ENCODE results near the gene RERG.

RERG gene

DNA sequence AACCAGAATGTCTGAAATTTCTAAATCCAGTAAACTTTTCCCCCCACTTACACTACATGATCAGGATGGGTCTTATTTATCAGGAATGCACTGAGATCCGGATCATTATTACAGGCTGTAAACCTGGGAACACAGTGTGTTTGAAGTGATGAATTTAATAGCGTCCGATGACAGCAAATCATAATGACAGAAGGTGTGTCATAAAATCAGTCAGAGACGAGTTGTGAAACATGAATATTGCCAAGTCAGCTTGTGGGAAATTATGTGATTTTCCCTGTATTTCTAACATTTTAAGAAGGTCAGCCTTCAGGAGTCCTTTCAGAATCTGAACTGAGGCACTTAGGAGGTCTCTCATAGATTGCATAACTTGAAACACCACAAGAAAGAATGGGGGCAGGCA, 36.7 kb downstream of the RERG start:
- DNase-seq, result no peak

DNA sequence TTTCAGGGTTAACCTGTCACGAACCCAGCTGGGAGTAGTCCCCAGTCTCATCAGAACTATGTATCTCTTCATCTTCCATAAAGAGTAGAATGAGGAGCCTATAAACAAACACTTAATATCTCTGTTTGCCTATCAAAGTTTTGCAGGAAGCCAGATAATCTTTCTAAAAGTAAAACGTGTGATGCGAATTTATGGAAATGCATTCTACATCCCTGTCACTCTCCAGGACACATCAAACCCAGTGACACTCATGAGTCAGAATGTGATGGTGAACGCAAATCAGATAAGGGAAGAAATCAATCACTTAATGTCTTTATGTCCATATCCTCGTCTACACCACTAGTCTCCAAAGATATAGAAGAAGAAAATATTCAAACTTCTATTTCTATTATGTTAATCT, 37.4 kb downstream of the RERG start:
- no peak for DNase-seq

DNA sequence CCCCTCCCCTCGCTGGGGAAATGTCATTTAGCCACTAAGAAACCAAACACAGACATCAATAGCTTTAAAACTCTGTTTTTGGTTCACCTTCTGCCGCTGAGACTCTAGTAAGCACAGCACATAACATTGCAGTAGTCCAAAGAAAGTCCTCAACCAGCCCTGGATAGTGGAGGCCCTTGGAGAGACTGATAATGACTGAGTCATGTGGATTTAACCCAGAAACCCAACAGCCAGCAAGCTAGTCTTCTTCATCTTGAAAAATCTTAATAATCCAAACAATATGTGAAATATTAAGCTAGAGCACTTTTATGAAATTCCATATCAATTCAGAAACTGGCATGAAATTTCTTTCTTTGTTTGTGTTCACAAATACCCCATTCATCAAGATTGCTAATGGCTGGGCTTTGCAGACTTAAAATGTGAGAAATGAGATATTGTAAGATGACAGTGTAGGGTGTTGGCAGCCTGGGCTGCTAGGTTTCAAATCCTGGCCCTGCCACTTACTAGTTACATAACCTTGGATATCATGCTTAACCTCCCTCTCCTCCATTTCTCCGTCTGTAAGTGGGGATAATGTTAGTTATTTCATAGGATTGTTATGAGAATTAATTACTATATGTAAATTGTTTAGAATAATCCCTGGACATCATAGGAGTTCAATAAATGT, 40.1 kb downstream of the RERG start:
- DNase-seq, result no peak

DNA sequence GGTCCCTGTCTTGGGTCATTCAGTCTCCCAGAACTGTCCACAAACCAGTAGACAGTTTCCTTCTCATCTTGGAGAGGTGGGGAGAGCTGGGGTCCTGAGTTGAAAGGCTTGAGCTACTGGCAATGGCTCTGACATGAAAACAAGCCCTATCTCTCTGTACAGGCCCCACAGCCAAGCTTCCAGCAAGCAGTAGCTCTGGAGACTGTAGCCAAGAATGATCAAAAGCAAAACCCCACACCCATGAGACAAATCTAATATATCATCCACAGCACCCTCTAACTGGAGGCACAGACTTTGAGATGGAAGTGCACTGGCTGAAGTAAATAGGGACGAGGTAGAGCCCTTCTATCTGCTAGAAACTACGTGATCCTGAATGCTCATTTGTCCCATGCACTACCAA, 40.9 kb downstream of the RERG start:
- DNase-seq, result no peak

DNA sequence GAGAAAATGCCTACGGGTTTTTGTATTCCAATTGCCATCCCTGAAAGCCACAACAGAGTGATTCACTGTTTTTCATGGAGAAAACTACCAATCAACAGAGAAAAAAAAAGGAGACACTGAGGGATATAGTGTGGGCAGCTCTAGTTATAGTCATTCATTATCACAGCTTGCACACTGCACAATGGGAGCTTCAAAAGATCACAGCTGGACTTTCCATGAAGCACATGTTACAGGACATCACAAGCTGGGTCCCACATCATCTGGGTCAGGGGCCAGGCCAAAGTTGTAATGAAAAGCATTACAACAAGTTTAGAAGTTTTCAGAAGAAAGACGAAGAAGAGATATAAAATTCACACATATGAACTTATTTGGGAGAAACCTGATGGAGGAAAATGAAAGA, 41.5 kb downstream of the RERG start:
- no peak for DNase-seq

DNA sequence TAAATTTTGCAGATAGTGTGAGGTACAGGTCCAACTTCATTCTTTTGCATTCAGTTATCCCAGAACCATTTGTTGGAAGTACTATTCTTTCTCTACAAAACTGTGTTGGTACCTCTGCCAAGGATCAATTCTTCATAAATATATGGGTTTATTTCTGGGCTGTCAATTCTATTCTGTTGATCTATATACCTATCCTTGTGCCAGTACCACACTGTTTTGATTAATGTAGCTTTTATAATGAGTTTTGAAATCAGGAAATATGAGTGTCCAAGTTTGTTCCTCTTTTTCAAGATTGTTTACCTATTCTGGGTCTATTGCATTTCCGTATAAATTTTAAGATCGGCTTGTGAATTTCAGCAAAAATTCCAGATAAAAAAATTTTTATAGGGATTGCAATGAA, 48.1 kb downstream of the RERG start:
- DNase-seq, result no peak

DNA sequence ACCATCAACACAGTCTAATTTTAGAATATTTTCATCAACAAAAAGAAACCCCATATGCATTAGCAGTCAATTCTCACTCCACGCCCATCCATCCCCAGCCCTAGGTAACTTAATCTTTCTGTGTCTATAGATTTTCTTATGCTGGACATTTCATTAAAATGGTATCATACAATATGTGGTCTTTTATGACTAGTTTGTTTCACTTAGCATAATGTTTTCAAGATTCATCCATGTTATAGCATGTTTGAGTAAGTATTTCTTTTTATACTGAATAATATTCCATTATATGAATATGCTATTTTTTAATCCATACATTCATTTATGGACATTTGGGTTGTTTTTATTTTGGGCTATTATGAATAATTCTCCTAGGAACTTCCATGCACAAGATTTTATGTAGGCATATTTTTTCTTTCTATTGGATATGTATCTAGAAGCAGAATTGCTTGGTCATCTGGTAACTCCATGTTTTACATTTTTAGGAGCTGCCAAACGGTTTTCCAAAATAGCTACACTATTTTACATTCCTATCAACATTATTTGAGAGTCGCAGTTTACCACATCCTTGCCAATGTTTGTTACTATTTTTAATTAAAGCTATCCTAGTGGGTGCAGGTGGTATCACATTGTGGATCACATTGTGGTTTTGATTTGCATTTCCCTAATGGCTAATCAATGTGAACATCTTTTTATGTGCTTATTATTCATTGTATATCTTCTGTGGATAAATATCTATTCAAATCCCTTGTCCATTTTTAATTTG, 49.0 kb downstream of the RERG start:
- DNase-seq, result no peak

DNA sequence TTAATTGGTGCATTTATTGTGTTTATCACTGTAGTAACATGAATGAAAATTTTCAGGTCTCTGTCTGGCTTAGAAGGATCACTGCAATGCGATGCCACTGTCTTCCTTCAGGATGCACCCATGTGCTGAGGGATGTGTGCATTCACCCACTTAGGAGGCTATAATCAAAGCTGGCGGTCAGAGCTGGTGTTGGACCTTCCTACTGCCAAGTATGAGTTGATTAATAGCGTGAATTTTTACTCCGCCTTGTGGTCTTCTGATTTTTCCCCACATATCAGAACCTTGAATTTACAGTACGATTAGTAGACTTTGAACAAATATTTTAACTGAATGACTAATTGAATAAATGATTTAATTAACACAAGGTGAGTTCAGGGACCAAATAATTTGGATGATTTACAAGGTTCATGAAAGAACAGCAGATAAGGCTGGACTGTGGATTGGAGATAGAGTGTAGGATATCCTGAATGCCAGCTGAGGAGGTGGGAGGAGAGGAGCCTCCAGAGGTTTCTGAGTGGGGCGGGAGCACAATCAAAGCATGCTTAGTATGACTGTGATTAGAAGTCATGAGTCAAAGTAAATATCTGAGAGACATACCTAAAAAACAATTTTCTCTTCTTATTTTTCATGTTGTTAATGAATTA, 50.1 kb downstream of the RERG start:
- no peak for DNase-seq

DNA sequence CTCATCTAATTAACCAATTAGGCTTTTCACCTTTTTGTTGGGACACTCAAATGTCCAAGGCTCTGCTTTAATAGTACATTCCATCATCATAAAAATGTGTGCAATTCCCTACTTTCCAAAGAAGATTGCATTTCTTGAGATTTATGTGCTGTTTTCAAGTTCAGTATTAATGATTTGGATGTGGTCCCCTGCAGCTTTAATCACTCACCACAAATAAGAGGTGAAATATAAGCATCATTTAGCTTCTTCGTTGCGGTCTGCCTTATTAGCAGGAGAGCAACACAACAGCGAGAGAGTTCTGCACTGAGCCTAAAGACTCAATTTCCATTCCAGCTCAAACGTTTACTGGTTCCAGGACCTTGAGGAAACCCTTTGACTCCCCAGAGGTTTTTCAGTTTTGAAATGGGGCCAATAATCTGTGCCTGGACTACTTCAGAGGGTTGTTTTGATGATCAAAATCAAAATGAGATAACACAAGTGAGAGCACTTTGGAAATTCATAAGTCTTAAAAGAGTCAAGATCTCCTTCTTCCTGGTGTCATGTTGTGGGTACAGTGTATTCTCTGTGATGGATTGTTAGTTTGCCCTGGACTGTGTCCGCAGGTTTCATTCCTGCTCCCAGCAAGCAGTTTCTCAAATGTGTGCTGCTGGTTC, 53.1 kb downstream of the RERG start:
- no peak for DNase-seq

DNA sequence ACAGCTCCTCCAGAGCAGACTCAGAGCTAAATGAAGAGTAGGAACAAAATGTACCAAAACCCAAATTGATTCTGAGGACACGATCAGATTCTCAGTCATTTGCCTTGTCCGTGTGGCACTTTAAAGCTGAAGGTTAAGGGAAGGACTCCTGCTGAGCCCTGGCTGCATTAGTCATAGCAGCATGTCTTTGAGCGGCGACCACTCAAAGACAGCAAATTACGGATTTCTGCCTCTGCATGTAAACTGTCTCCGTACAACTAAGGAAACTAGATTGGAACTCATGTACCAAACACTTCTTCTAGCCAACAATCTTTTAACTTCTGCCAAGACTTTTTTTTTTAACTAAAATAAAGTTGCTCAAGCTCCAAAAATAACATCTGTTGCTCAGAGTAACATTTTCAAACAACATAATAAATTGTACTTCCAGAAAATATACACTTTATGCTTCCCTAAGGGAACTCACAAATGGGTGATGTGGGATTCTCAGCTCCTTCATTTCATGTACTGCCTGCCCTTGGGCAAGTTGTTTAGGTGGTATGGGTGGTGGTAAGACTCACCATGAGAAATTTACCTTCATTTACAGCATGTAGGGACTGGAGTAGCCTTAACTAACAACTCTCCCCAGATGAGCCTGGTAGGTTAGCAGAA, 56.1 kb downstream of the RERG start:
- no peak for DNase-seq

DNA sequence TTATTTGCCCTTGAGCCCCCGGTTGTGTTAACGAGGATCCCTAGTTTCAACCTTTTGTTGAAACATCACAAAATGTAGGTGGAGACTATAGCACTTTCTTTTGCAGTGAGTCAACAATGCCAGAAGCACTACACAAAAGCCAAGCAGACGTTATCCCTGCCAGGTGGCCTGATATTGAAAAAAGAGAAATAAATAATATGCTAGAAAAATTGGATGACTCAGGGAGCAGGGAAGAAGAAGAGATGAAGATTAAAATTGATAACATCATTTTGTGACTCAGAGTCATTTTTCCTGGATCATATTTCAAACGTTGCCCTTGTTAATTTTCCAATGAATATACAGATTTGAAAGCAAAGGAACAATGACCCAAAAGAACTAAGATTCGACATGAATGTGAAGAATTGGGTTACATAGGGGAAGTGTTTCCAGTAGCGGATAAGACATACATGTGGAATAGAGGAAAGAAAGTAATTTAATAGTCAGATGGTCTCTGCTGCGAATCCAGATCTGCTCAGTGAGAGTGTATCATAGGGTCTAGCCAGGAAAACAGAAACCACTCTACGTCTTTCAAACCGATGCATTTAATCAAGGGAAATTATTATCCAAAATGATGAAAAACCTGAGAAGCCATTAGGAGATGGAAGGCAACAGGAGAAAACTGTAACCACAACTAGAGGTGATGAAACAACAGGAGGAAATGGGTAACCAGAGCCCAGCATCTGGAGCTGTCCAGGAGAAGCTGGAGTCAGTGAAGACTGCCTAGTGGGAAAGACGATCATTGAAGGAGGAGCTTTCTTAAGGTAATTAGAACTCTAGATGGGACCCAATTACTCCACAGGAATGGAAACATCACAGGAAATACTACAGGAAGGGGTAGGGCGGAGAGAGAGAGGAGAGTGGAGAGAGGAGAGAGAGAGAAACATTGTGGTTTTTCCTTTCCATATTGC, 57.9 kb downstream of the RERG start:
- no peak for DNase-seq

DNA sequence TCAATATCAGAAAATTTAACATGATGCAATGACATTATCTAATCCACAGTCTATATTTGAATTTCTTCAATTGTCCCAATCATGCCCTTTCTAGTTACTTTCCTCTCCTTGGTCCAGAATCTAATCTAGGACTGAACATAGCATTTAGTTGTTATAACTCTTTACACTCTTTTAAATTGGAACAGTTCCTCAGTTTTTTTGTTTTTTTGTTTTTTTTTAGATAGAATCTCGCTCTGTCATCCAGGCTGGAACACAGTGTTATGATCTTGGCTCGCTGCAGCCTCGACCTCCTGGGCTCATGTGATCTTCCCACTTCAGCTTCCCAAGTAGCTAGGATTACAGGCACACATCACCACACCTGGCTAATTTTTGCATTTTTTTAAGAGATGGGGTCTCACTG, 63.1 kb downstream of the RERG start:
- no peak for DNase-seq

DNA sequence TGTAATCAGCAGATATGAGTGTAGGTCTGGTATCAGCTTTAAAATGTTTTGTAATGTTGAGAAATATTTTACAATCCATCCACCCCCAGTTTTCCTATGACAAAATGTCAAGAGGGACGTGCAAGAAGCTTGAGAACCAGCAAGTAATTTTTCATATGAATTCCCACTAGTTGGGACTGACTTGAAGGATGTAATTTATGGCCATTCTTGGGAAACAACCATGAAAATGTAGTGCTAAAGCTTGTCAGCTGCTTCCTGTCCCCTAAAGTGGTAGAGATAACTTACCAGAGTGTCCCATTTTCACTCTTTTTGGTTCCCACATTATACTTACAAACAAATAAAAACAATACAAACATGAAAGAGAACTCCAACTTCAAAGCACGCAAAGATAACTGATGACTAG, 63.9 kb downstream of the RERG start:
- no peak for DNase-seq

DNA sequence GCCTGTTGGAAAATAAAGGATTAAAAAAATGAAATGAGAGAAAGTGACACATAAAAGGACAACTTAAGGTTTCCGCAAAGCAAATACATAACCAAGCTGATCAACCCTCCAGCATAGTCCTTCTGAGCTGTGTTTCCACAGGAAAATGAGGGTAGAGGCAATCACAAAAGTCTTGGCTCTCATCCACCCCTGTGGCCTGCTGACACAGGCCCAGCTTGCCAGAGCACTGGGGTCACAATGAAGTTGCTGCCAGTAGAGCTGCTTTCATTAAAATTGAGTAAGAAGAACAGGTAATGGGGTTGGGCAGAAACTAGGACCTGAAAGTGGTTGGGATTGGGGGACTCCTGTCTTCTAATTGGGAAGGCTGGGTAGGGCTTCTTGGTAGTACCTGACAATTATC, 65.9 kb downstream of the RERG start:
- no peak for DNase-seq

DNA sequence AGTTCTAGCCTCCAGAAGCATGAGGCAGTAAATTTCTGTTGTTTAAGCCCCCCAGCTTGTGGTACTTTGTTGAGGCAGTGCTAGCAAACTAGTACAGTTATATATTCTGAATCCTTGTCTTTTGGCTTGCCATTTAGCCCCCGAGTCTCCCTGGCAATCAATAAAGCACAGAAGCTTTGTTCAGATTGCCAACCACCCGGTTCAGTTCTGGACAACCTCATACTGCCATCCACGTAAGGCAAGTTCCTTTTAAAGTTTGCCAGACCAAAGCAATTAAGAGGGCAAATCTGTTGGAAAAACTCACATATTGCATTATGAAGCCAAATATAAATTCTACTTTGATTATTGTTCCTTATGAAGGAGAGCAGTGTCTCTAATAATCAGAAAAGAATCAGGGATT, 67.1 kb downstream of the RERG start:
- DNase-seq, result no peak

DNA sequence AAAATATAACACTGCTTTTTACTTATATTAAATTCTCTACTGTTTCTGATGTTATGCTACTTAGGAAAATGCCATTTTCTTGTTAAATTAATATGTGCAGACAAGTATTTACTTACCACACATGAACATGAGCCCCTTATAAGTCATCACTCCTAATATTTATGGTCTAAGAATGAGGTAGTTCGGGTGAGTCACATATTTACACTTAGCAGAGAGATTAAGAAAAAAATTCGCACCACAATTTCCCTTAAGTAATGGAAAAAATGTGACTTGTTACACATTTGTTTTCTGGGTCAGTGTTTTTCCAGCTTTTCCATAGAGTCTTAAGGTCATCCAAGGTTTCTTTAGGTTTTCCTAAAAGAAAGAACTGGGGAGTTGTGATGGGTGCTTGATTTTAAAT, 68.3 kb downstream of the RERG start:
- DNase-seq, result no peak

DNA sequence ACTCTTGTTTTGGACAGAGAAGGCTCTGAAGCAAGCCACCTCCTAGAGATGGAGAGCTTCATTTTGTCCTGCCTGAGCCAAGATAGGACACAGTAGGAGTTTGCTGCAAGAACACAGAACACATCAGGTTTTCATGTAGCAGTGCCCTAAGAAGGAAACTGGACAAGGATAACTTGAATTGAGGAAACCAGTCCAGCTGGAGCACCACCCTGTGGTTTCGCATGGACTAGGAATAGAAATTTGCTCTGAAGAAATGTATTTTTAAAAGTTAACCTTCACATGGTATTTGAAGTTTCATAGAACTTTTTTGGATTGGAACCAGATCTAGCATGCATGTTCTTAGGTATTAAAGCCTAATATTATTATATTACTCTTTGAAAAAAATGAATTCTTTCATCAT, 68.8 kb downstream of the RERG start:
- DNase-seq, result no peak

DNA sequence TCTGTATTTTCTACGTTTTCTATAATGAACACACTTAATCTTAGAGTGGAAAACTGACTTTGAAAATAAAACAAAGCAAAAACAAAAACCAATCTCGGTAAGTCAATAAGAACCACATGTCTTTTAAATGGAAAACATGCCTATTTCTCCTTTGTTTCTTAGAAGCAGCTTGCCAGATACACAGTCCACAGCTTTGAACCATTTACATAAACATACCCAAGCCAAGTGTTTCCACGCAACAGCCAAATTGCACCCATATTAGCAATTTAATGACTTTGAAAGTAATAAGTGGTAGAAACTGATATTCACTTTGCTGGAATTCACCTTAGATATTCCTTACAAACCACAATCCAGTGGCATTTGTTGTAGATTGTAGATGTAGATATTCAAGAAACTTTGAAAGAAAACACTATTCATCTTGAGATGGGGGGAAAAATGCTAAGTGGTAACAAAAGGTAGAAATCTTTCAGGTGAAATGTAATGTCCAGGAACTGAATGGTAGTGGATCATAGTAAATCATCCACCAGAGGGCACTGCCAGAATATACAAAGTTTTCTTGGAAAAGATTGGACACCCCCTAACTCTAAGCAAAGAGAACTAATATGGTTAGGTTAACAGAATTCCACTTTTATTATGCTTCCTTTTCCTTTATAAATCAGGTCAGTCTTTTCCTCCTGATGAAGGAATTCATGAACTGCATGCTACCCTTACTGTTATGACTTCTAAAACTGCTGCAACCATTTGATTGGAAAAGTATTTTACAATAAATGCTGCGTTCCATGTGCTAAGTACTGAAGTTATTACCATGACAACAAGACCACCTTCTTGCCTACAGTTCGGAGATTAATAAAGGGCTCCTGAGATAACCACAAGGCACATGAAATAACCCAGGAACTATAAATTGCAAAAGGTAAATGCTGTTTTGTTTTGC, 69.8 kb downstream of the RERG start:
- no peak for DNase-seq

DNA sequence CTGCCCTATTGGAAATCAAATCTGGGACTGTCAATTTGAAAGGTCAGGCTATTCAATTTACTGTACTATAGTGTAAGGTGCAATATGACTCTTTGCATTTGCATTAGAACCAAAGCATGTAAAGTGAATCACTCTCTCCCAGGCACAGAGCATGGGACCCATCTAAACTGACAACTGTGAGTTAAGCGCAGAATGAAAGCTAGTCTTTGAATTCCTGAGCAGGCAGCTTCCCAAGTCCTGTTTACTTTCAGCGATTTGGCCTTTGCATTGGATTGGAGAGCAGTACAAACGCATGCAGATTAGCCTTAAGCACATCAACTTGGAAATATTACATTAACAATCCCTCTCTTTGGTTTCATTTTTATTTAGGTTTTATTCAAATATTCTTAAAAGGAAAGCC, 74.6 kb downstream of the RERG start:
- no peak for DNase-seq

DNA sequence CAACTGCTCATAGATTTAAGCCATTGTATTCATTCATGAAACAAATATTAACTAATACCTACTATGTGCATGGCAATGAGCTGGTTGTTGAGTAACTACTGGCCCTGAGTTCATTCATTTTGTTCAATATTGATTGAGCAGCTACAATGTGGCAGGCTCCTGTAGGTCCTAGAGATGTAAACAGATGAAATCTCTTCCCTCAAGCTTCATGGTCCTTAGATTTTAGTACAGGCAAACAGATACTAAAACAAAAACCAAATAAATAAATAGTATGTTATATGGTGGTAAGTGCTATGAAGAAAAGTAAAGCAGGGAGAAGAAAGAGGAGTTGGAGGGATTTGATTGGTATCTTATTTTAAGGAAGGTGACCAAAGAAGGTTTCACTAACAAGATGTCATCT, 77.8 kb downstream of the RERG start:
- no peak for DNase-seq

DNA sequence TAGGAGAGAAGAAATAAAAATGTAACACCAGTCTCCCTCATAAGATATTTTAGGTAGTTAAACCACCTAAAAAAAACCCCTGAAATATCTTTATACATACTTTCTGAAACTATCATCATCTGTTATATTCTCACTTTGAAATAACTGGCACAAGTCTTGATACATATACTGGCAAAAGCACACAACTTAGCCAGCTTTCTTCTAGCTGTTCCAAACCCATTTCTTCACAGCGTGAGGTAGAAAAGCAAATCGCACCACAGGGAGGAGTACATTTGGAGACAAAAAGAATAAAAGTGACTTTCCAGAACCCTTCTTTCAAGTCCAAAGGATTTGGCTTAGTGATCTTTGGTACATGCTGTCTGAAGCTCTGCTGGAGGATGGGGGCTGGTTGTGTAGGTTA, 78.5 kb downstream of the RERG start:
- no peak for DNase-seq
